ENCODE measurements around the gene MYH14.

Gene MYH14

DNA sequence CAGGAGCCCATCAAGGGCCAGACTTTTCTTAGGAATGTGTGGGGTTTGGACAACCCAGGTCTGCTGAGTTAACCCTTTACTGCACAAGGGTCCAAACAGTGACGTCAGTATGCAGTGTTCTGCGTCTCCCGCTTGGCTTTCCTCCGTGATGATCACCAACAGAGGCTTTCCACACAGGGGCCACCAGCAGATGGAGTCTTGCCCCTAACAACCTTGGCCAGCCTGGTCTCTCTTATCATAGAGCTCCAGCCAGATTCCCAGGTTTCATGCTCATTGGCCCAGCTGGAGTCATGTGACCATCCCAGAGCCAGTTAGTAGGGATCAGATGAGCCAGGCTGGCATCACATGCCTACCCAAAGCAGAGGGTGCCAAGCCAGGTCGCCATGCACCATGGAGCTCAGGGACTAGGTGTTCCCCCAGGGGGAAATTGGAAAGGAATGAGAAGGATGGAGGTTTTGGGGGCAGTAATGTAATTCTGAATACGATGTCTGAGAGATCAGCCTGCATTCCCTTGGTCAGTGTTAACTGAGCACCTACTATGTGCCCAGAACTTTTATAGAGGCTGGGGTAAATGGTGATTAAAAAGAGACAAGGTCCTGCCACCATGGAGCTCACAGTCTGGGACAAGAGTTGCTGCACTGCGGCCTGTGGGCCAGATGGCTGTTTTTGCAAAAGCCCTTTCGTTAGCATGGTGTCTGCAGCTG lies 61.2 kb downstream of the MYH14 start:
- no peak for DNase-seq

DNA sequence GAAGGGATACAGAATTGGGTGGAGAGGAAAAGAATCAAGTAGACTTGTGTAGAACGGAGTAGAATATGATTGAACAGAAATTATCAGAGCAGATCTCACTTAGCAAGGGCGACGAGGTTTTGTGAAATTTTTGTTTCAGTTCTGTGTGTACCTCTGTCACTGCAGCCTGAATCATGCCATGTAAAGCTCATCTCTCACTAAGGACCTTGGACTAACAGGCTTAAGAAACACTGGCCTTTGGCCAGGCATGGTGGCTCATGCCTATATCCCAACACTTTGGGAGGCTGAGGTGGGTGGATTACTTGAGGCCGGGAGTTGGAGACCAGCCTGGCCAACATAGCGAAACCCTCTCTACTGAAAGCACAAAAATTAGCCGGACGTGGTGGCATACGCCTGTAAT lies 62.6 kb downstream of the MYH14 start:
- DNase-seq = no peak

DNA sequence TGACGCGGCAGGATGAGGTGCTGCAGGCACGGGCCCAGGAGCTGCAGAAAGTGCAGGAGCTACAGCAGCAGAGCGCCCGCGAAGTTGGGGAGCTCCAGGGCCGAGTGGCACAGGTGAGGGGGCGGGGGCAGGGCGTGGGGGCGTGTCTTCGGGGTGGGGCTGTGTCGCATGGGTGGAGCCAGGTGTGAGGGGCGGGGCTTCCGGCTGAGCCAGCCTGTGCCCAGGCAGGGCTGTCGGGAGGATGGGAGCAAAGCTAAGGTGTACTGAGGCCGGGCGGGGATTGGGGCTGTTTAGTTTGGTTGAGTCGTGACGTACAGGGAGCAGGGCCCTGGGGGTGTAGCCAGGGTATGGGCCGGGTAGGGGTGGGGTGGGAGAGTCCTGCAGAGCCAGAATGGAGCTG lies 63.5 kb downstream of the MYH14 start:
- DNase-seq = peak; percentile 70

DNA sequence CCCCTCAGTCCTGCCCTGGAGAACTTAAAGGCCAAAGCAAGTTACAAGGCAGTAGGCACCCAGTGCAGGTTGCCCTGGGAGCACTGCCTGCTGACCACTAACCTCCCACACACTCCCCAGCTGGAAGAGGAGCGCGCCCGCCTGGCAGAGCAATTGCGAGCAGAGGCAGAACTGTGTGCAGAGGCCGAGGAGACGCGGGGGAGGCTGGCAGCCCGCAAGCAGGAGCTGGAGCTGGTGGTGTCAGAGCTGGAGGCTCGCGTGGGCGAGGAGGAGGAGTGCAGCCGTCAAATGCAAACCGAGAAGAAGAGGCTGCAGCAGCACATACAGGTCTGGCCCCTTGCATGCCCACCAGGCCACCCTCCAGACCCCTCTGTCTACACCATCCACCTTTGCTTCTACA lies 64.6 kb downstream of the MYH14 start:
- DNase-seq = no peak

DNA sequence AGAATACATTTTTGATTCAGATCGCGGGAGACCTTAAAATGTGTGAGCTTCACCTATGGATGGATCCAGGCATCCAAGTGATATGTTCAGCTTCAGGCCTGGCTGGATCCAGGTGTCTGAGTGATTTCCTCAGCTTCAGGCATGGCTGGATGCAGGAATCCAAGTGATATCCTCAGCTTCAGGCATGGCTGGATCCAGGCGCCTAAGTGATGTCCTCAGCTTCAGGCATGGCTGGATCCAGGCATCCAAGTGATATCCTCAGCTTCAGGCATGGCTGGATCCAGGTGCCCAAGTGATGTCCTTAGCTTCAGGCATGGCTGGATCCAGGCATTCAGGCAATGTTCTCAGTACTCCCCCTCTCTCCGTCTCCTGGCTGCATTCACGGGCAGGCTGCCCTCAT lies 65.1 kb downstream of the MYH14 start:
- no peak for DNase-seq

DNA sequence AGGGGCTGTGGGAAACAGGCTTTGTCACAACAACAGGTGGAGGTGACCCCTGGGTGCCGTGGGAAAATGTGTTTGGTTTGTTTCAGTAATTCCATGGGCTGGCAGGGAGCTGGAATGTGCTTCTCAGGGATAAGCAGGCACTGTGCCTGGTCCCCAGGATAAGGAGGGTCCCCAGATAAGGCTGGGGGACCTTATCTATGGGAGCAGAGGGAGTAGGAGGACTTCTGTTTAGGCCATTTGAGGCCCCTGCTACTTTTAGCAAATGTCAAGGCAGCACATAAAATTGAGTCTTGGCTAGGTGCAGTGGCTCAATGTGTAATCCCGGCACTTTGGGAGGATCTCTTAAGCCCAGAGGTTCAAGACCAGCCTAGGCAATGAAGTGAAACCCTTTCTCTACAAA lies 66.2 kb downstream of the MYH14 start:
- no peak for DNase-seq

DNA sequence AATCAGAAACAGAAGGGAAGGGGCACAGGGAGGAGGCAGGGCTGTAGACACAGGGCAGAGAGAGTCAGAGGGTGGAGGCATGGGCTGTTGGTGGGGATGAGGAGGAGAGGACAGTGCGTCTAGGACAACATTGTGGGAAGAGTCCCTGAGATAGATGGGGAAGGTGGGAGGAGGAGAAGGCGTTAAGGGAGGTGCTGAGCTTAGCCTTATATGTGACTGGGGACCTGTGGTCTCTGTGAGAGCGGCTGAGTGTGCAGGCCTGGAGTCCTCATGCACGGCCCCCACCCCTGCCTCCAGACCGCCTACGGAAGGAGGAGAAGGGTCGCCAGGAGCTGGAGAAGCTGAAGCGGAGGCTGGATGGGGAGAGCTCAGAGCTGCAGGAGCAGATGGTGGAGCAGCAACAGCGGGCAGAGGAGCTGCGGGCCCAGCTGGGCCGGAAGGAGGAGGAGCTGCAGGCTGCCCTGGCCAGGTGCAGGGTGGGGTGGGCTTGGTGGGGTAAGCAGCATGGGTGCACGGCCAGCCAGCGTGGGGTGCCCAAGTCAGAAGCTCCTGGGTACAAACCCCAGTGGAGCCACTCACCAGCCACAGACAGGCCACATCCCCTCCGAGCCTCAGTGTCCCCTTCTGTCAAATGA lies 69.0 kb downstream of the MYH14 start:
- no peak for DNase-seq

DNA sequence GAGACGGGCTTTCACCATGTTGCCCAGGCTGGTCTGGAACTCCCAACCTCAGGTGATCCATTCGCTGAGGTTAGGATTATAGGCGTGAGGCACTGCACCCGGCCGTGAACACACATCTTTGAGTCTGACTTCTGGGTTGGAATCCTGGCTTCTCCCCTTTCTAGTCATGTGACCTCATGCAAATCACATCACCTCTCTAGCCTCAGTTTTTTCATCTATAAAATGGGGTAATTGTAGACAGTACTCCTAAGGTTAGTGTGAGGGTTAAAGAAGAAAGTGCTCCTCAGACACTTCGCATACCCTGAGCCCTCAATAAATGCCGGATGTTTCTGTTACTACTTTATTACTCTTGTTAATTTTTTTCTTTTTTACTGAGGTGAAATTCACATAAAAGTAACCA lies 70.4 kb downstream of the MYH14 start:
- DNase-seq = no peak

DNA sequence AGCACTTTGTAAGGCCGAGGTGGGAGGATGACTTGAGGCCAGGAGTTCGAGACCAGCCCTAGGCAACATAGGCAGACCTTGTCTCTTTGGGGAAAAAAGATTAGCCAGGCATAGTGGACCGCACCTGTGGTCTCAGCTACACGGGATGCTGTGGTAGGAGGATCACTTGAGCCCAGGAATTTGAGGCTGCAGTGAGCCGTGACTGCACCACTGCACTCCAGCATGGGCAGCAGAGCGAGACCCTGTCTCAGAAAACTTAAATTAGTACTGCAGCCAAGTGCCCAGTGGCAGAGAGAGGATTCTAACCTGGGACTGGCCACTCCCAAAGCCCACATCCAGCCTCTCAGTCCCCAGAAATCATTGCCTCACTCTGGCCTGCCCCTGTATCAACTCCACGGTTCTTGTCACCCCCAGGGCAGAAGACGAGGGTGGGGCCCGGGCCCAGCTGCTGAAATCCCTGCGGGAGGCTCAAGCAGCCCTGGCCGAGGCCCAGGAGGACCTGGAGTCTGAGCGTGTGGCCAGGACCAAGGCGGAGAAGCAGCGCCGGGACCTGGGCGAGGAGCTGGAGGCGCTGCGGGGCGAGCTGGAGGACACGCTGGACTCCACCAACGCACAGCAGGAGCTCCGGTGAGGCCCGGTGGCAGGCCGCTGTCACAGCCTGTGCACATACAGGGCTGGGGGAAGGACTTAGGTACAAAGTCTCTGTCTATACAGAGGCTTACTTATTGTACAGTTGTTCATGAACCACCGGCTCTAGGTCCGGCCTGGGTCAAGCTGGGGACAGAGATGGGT lies 72.4 kb downstream of the MYH14 start:
- no peak for DNase-seq

DNA sequence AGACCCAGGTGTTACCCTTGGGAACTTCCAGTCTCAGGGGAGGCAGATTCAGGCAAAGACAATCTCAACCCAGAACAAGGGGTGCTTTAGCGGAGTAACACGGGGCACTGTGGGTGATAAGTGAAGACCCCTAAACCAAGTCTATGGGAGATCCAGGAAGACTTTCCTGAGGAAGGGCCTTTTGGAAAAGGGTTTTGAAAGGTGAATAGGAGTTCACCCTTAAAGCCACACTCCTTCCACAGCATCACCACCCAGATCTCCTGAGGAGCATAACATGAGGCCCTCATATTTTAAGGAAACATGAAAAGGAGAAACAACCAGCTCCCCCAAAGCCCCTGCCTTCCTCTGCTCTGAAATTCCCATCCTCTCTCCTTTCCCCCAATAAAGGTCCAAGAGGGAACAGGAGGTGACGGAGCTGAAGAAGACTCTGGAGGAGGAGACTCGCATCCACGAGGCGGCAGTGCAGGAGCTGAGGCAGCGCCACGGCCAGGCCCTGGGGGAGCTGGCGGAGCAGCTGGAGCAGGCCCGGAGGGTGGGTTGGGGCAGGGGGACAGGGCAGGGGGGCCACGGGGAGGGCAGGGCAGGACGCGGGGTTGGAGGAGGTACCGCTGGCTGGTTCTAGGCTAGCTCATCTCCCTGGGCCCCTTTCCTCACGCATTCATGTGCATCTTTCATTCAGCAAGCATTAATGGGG lies 73.1 kb downstream of the MYH14 start:
- DNase-seq = no peak

DNA sequence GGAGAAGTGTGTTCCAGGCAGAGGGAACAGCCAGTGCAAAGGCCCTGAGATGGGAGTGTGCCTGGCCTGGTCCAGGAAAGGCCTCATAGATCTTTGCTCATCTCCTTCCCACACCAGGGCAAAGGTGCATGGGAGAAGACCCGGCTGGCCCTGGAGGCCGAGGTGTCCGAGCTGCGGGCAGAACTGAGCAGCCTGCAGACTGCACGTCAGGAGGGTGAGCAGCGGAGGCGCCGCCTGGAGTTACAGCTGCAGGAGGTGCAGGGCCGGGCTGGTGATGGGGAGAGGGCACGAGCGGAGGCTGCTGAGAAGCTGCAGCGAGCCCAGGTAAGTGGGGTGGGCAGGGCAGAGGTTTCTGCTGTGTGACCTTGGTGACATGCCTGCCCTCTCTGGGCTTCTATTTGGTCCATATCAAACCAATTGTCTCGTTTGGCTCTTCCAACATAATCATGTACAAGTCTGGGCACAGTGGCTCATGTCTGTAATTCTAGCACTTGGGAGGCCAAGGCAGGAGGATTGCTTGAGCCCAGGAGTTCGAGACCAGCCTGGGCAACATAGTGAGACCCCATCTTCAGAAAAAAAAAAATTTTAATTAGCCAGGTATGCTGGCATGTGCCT lies 74.7 kb downstream of the MYH14 start:
- DNase-seq = no peak

DNA sequence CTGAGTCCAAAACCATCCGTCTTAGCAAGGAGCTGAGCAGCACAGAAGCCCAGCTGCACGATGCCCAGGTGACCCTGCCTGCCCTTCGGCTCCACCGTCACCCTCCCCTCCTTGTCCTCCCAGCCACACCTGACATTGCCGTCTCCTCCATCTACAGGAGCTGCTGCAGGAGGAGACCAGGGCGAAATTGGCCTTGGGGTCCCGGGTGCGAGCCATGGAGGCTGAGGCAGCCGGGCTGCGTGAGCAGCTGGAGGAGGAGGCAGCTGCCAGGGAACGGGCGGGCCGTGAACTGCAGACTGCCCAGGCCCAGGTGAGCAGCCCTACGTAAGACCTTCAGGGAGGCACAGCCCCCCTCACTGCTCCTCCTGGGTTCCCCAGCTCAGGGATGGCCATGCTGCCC lies 76.7 kb downstream of the MYH14 start:
- no peak for DNase-seq

DNA sequence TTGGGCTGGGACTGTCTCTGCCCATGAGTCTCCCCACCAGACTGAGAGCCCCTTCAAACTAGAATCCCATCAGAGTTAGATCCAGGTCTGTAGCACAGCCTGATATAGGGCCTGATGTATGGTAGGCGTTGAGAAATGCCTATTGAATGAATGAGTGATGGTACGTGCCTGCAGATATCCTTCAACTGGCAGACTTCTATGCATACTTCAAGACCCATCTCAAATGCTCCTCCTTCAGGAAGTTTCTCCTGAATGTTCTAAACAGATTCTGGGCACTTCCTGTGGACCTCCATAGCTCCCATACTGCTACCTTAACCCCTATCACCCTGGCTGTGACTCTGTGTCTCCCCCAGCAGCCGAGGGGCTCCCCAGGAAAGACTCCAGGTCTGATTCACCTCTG lies 77.6 kb downstream of the MYH14 start:
- DNase-seq = no peak

DNA sequence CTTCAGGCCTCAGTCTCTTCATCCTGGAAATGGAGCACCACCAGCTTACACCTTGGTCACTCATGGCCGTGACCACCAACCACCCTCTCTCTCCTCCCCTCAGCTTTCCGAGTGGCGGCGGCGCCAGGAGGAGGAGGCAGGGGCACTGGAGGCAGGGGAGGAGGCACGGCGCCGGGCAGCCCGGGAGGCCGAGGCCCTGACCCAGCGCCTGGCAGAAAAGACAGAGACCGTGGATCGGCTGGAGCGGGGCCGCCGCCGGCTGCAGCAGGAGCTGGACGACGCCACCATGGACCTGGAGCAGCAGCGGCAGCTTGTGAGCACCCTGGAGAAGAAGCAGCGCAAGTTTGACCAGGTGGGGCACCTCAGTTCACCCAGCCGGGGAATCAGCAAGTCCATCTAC lies 78.1 kb downstream of the MYH14 start:
- no peak for DNase-seq

DNA sequence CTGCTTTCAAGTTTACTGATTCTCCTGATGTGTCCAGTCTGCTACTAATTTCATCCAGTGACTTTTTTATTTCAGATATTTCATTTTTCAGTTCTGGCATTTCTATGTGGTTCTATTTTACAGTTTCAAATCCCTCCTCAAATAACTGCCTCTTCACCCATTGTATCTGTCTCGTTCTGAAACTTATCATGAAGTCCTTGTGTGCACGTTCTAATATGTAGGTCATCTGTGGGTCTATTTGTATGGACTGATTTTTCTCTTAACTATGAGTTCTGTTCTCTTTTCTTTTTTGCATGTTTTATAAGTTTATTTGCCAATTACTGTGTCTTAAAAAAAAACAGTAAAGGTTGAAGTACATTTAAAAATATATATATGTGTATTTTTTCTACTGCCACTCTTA lies 82.4 kb downstream of the MYH14 start:
- no peak for DNase-seq

DNA sequence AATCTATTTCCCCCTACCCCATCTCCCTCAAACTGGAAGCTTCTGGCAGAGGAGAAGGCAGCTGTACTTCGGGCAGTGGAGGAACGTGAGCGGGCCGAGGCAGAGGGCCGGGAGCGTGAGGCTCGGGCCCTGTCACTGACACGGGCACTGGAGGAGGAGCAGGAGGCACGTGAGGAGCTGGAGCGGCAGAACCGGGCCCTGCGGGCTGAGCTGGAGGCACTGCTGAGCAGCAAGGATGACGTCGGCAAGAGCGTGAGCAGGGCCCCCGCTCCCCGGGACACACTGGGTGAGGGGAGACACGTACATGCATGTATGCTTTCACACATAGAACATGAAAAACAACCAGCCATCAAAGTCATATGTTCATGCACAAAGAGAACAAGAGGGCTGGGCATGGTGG lies 83.0 kb downstream of the MYH14 start:
- no peak for DNase-seq

DNA sequence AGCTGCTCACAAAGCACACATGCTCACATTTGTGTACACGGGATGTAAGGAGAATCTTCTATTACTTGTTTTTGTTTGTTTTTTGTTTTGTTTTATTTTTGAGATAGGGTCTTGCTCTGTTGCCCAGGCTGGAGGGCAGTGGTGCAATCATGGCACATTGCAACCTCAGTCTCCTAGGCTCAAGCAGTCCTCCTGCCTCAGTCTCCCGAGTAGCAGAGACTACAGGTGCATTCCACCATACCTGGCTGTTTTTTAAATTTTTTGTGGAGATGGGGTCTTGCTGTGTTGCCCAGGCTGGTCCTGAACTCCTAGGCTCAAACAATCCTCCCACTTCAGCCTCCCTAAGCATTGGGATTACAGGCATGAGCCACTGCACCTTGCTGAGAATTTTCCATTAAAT lies 83.9 kb downstream of the MYH14 start:
- no peak for DNase-seq

DNA sequence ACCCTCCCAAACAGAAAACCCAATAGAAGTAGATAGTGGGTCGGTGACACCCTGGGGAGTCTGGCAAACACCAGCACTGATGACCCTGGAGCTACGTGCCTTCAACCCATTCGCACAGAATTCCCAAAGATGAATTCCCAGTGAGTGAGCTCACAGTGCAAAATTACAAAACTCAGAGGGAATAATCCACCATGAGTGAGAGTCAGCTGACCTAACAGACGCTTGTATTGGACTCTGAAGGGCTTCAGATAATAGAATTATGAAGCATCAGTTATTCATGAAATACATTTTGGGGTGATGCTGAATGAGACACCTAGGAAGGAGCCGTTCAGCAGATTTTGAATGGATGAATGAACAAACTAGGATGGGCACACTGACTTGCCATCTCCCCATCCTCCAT lies 85.5 kb downstream of the MYH14 start:
- DNase-seq = no peak

DNA sequence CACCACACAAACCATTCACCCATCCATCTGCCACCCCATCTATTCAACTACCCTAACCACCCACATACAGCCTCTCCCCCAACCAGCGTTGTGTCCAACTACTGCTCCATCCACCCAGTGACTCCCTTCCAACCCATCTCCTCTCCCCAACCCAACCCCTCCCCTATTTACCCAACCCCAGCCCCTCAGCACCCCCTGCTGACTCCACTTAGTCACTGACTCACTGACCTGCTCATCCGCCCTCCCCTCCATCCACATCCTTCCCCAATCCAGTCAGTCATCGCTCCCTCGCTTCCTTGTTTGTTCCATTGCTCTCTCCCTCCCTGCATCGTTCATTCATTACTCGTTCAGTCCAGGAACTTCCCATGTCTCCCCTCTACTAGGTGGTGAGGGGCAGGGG lies 86.6 kb downstream of the MYH14 start:
- no peak for DNase-seq

DNA sequence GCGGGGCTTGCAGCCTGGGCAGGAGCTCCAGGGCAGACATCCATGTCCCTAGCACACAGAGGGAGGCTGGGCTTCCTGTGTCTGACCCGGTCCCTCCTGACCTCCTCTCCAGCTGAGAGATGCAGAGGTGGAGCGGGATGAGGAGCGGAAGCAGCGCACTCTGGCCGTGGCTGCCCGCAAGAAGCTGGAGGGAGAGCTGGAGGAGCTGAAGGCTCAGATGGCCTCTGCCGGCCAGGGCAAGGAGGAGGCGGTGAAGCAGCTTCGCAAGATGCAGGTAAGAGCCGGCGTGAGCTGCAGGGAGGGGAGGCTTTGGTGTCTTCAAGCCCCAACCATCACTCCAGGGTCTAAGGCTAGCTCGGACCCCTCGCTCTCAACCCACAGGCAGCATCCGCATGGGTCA lies 87.4 kb downstream of the MYH14 start:
- DNase-seq = no peak

DNA sequence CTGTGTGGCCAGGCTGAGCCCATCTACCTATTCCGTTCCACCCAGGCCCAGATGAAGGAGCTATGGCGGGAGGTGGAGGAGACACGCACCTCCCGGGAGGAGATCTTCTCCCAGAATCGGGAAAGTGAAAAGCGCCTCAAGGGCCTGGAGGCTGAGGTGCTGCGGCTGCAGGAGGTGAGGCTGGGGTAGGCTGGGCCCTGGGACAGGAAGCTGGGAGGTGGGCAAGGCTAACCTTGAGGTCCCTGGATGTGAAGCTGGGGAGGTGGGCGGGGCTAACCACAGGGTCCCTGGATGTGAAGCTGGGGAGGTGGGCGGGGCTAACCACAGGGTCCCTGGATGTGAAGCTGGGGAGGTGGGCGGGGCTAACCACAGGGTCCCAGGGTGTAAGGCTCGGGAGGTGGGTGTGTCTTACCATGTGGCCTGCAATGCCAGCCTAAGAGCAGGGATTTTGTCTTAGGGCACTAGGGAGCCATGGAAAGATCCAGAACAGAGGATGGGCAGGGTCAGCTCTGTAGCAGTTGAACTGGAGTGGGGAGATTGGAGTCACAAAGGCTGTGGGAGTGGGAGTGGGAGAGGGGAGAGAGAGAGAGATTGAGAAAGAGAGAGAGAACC lies 88.9 kb downstream of the MYH14 start:
- DNase-seq = no peak

DNA sequence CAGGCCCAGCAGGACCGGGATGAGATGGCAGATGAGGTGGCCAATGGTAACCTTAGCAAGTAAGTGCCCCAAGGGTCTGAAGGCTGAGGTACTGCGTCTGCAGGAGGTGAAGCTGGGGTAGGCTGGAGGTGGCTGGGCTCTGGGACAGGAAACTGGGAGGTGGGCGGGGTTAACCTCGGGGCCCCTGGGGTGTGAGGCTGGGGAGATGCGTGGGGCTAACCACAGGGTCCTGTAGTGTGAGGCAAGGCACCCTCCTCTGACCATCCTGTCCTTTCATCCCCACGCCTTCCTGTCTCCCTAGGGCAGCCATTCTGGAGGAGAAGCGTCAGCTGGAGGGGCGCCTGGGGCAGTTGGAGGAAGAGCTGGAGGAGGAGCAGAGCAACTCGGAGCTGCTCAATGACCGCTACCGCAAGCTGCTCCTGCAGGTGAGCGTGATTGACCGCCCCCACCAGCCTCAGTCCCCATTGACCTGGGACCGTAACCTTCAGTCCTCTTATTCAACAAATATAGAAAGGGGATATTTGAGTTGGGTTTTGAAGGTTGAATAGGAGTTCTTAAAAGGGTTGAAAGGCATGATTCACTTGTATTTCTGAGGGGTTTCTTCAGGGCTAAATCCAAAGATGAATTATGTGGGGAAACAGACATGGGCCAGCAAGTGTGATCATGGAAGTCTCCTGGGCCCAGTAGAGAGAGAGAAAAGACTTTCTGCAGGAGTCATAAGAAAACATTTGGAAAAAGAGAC lies 90.0 kb downstream of the MYH14 start:
- DNase-seq = no peak

Measured in activated CD4-positive, alpha-beta T cell treated with anti-CD3 and anti-CD28 coated beads for 48 hours (primary cell).